Measurements from ENCODE around the gene KCNIP4. TPM values are rescaled to one million over a fixed set of nuclear protein-coding genes. Genes with fewer than 3 reads are reported as not detected.

Gene KCNIP4
- total and polyA plus RNA-seq, 2 donors (not counting 3 experiments of a cell fraction or from before 2014, with no cell fraction given), result not detected

DNA sequence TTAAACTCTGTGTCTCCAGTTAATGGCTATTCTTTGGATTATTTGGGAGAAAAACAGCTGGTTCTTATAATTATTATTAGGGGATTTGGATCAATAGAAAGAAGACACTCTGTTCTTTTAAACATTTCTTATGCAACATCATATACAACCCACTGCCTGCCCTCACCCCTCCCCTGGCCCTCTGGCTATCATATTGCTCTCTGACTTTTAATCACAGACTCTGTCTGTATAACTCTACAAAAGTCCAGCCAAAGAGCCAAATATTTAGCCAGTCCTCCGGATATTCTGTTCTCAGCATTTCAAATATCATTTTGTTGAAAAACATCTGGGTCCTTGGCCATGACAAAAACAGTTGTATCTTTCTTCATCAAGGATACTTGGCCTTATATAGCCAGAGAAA lies 1267.3 kb downstream of the KCNIP4 start:
- Histone ChIP-seq H3K9me3 (replicated peaks; ENCODE audit: control insufficient read depth, insufficient read depth, low read length) (no peaks in the 10 kb centered on the region), H3K36me3 (ENCODE audit: control insufficient read depth in 2 of 2, extremely low read depth in 1 of 2, insufficient read depth in 2 of 2, low read length in 2 of 2) (no peaks in the 10 kb centered on the region), H3K4me3 (replicated peaks in 1 of 3; ENCODE audit: insufficient read depth in 1 of 3, low read depth in 1 of 3, low read length in 3 of 3) (no peak overlapping the region), H3K4me1 (ENCODE audit: control insufficient read depth, extremely low read depth, insufficient read depth, low read length) (no peaks in the 10 kb centered on the region), H3K9ac (replicated peaks; ENCODE audit: extremely low read depth, insufficient read depth, low read length) (no peak overlapping the region), H3K27ac (ENCODE audit: insufficient read depth, low read depth, low read length) (no peak overlapping the region), H3K4me2 (ENCODE audit: insufficient read depth, low read length) (no peak overlapping the region), H3K9me1 (replicated peaks; ENCODE audit: control insufficient read depth, extremely low read depth, insufficient read depth, low read length) (no peaks in the 10 kb centered on the region), H2AFZ (ENCODE audit: low read depth, low read length) (no peak overlapping the region), H4K20me1 (replicated peaks; ENCODE audit: control insufficient read depth, extremely low read depth, insufficient read depth, low read length) (no peaks in the 10 kb centered on the region), H3K27me3 (ENCODE audit: control insufficient read depth in 2 of 2, insufficient read depth in 2 of 2, low read length in 2 of 2) (peaks cover 6 to 33% of the 10 kb centered on the region in 2 experiments), H3K79me2 (ENCODE audit: control insufficient read depth, insufficient read depth, low read length) (no peaks in the 10 kb centered on the region)
- intact Hi-C loops (cut with micrococcal nuclease), result no loop called here
- BruUV-seq (replicated peaks), result no TSS peak
- CTCF ChIA-PET, result interaction anchor here (0.8 to 5.9 kb wide), 4 partner anchors 16 to 380 kb away, joined by 3 to 50 read pairs (median 3); no protein-coding TSS in a partner anchor
- FAIRE-seq (no peak), DNase-seq (ENCODE audit: low read depth, low spot score) (no peak)
- TF ChIP-seq, protein P1, sequence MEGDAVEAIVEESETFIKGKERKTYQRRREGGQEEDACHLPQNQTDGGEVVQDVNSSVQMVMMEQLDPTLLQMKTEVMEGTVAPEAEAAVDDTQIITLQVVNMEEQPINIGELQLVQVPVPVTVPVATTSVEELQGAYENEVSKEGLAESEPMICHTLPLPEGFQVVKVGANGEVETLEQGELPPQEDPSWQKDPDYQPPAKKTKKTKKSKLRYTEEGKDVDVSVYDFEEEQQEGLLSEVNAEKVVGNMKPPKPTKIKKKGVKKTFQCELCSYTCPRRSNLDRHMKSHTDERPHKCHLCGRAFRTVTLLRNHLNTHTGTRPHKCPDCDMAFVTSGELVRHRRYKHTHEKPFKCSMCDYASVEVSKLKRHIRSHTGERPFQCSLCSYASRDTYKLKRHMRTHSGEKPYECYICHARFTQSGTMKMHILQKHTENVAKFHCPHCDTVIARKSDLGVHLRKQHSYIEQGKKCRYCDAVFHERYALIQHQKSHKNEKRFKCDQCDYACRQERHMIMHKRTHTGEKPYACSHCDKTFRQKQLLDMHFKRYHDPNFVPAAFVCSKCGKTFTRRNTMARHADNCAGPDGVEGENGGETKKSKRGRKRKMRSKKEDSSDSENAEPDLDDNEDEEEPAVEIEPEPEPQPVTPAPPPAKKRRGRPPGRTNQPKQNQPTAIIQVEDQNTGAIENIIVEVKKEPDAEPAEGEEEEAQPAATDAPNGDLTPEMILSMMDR (IDR thresholded peaks at IDR 0.05; ENCODE audit: extremely low read depth in 1 of 2, insufficient read depth in 1 of 2, low read depth in 1 of 2, low read length in 2 of 2), result no peak
- TF ChIP-seq POLR2A (IDR thresholded peaks at IDR 0.05; ENCODE audit: low read depth, low read length) (no peak), POLR2AphosphoS5 (IDR thresholded peaks at IDR 0.05; ENCODE audit: insufficient read depth, low read depth, low read length) (no peak), GATA2 (IDR thresholded peaks at IDR 0.05; ENCODE audit: insufficient read depth, insufficient read length, low read depth, low read length) (no peak), MYC (IDR thresholded peaks at IDR 0.05; ENCODE audit: low read depth, low read length) (no peak), FOS (IDR thresholded peaks at IDR 0.05; ENCODE audit: borderline replicate concordance, insufficient read depth, low read length) (no peak), EZH2 (IDR thresholded peaks at IDR 0.05; ENCODE audit: borderline replicate concordance, low read depth, low read length, severe bottlenecking) (no peak), JUN (IDR thresholded peaks at IDR 0.05; ENCODE audit: borderline replicate concordance, insufficient read depth, insufficient read length, low read depth) (no peak)
- TF ChIP-seq, protein P2, sequence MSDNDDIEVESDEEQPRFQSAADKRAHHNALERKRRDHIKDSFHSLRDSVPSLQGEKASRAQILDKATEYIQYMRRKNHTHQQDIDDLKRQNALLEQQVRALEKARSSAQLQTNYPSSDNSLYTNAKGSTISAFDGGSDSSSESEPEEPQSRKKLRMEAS (IDR thresholded peaks at IDR 0.05; ENCODE audit: insufficient read depth, insufficient read length), result no peak
- dilution Hi-C loops (cut with MboI; ENCODE audit: extremely low pct_ligation_motif_present, low sequenced_read_pairs), result loop anchor here (25.0 kb wide), 1 partner anchor 269 kb away; no protein-coding TSS in a partner anchor
- POLR2A ChIA-PET, result no interaction called here

All from endothelial cell of umbilical vein (primary cell).